NCI-H2171 (cell line): ENCODE measurements around the gene HEATR9.

Experiments
- DNase-seq: peaks from one replicate; lab custom pipeline; 2025; lab: John Stamatoyannopoulos, UW

HEATR9 gene

DNA sequence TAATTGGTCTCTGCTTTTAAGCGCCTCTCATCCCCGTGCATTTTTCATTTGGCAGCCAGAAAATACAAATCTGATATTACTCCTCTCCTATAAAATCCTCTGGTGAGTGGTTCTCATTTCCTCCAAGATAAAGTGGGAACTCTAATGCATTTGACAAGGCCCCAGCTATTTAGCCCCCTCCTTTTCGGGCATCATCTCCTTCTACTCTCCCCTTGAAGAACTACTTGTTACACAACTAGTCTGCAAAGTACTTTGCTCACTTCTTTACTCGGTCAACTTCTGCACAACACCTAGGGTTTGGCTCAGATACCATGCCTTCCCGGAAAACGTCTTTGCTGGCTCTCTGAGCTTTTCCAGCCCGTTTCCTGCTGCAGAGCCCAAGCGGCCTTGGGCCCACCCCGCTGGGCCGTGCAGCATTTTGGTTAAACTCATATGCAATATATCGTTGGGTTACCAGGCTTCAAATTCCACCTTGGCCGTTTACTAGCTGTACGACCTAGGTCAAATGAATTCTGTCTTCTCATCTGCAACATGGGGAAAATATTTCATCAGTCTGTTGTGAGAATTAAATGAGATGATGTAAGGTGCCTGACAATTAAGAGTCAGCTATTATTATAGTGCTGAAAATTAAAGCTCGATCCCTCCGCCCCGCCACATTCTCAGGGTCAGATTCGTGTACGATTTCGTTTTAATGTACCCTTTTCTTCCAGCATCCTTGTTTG lies 60.3 kb downstream of the HEATR9 start:
- DNase-seq = no peak

- no peak for DNase-seq
These were observed 61.1 kb downstream of the HEATR9 start for GRCh38 chr17:35807371-35808144.
